Astrocyte of the spinal cord (primary cell): ENCODE data around the gene FXYD2.

Experiments used
- DNase-seq: peaks from one replicate; pipeline ENCODE4 v3.0.0; 2011; ENCODE audit warnings: low read depth, low spot score
- H3K4me3 ChIP-seq: 2 replicates; pipeline ENCODE4 v1.5.1; 2011; ENCODE audit warnings: low read depth, mild to moderate bottlenecking, low read length, moderate library complexity
- CTCF ChIP-seq: IDR thresholded peaks from 2 replicates; pipeline ENCODE4 v1.5.1; 2012; ENCODE audit warnings: low read depth, mild to moderate bottlenecking, low read length, inconsistent platforms
- in situ Hi-C: cut with HindIII; loops from 2 replicates; pipeline ENCODE4 v1.10.0; 2017; ENCODE audit warnings: low sequenced_read_pairs

Gene FXYD2

GRCh38 chr11:117826190-117826570, 1.6 kb upstream of the FXYD2 start:
- no peak for TF ChIP-seq CTCF
- no peak for DNase-seq
- in situ Hi-C loops = no loop called here
- H3K4me3 ChIP-seq = no peak overlapping the region

- DNase-seq = no peak
- in situ Hi-C loops = no loop called here
- TF ChIP-seq CTCF = no peak
- H3K4me3 ChIP-seq = no peak overlapping the region
Measured at GRCh38 chr11:117825538-117826189, 1.1 kb upstream of the FXYD2 start.

- H3K4me3 ChIP-seq = no peak overlapping the region
- no peak for TF ChIP-seq CTCF
- in situ Hi-C loops = no loop called here
- DNase-seq = peak; percentile 18
Measured at GRCh38 chr11:117823946-117824420, 561 bp downstream of the FXYD2 start.

- in situ Hi-C loops = no loop called here
- H3K4me3 ChIP-seq = no peak overlapping the region
- TF ChIP-seq CTCF = peak; percentile 14
- DNase-seq = no peak
Measured at GRCh38 chr11:117823294-117823945, 1.1 kb downstream of the FXYD2 start.

GRCh38 chr11:117822074-117823033, 2.2 kb downstream of the FXYD2 start:
- in situ Hi-C loops = no loop called here
- TF ChIP-seq CTCF = peak; percentile 79
- DNase-seq = no peak
- no peak overlapping the region for H3K4me3 ChIP-seq

- no peak for DNase-seq
- in situ Hi-C loops = no loop called here
- H3K4me3 ChIP-seq = no peak overlapping the region
- no peak for TF ChIP-seq CTCF
Measured at GRCh38 chr11:117821431-117821830, 3.1 kb downstream of the FXYD2 start.
